ENCODE data around the gene LAD1. TPM values are rescaled to one million over a fixed set of nuclear protein-coding genes. Genes with fewer than 3 reads are reported as not detected.

LAD1 gene
- total RNA-seq, 1 experiment from 2014 or later: 1.2 TPM

- Histone ChIP-seq H3K9ac (ENCODE audit: low read length) (no peak overlapping the region), H3K9me2 (replicated peaks; ENCODE audit: insufficient read depth, low read length) (no peaks in the 10 kb centered on the region), H3K4me2 (ENCODE audit: low read depth, low read length, poor library complexity, severe bottlenecking) (no peak overlapping the region), H3K36me3 (ENCODE audit: insufficient read depth, low read length) (no peaks in the 10 kb centered on the region), H3K79me2 (ENCODE audit: low read length) (no peaks in the 10 kb centered on the region), H4K20me1 (ENCODE audit: insufficient read depth, low read depth, low read length) (no peaks in the 10 kb centered on the region), H3K4me3 (ENCODE audit: low read length) (no peak overlapping the region), H3K27ac (ENCODE audit: low read length) (no peak overlapping the region), H2AFZ (ENCODE audit: low read length) (no peak overlapping the region), H3K27me3 (ENCODE audit: low read length) (no peaks in the 10 kb centered on the region), H3K4me1 (ENCODE audit: low read length) (no peaks in the 10 kb centered on the region), H3K9me3 (ENCODE audit: low read length) (no peaks in the 10 kb centered on the region)
- no peak for DNase-seq
Measured at GRCh38 chr1:201332616-201333335, 66.3 kb downstream of the LAD1 start.

- Histone ChIP-seq H3K27ac (ENCODE audit: low read length) (no peak overlapping the region), H3K9ac (ENCODE audit: low read length) (no peak overlapping the region), H3K9me2 (replicated peaks; ENCODE audit: insufficient read depth, low read length) (no peaks in the 10 kb centered on the region), H2AFZ (ENCODE audit: low read length) (no peak overlapping the region), H3K79me2 (ENCODE audit: low read length) (no peaks in the 10 kb centered on the region), H3K4me1 (ENCODE audit: low read length) (no peaks in the 10 kb centered on the region), H3K9me3 (ENCODE audit: low read length) (no peaks in the 10 kb centered on the region), H3K27me3 (ENCODE audit: low read length) (no peaks in the 10 kb centered on the region), H3K36me3 (ENCODE audit: insufficient read depth, low read length) (no peaks in the 10 kb centered on the region), H3K4me2 (ENCODE audit: low read depth, low read length, poor library complexity, severe bottlenecking) (no peak overlapping the region), H3K4me3 (ENCODE audit: low read length) (no peak overlapping the region), H4K20me1 (ENCODE audit: insufficient read depth, low read depth, low read length) (no peaks in the 10 kb centered on the region)
- DNase-seq: no peak
Measured at GRCh38 chr1:201332021-201332420, 67.1 kb downstream of the LAD1 start.

GRCh38 chr1:201331166-201331565 lies 68.0 kb downstream of the LAD1 start:
- Histone ChIP-seq H3K27ac (ENCODE audit: low read length) (no peak overlapping the region), H3K9me2 (replicated peaks; ENCODE audit: insufficient read depth, low read length) (no peaks in the 10 kb centered on the region), H4K20me1 (ENCODE audit: insufficient read depth, low read depth, low read length) (no peaks in the 10 kb centered on the region), H3K36me3 (ENCODE audit: insufficient read depth, low read length) (no peaks in the 10 kb centered on the region), H3K79me2 (ENCODE audit: low read length) (no peaks in the 10 kb centered on the region), H3K4me3 (ENCODE audit: low read length) (no peak overlapping the region), H2AFZ (ENCODE audit: low read length) (no peak overlapping the region), H3K4me2 (ENCODE audit: low read depth, low read length, poor library complexity, severe bottlenecking) (no peak overlapping the region), H3K27me3 (ENCODE audit: low read length) (no peaks in the 10 kb centered on the region), H3K9ac (ENCODE audit: low read length) (no peak overlapping the region), H3K9me3 (ENCODE audit: low read length) (no peaks in the 10 kb centered on the region), H3K4me1 (ENCODE audit: low read length) (no peaks in the 10 kb centered on the region)
- no peak for DNase-seq

Other genes with a start within 250 kb of the LAD1 start
- 27.1 and 45.5 TPM in 2 replicates for gene TMEM9, start 244.8 kb downstream of the LAD1 start, total RNA-seq (2014; rRNA removed; shearing (Covaris generic); ENCODE audit: low replicate concordance)
- not detected in 2 replicates for gene IGFN1, start 208.5 kb downstream of the LAD1 start, total RNA-seq (2014; rRNA removed; shearing (Covaris generic); ENCODE audit: low replicate concordance)
- gene PKP1, start 115.8 kb downstream of the LAD1 start, total RNA-seq (2014; rRNA removed; shearing (Covaris generic); ENCODE audit: low replicate concordance): not detected in 2 replicates
- 0.11 and 0.37 TPM in 2 replicates for gene TNNT2, start 21.6 kb downstream of the LAD1 start, total RNA-seq (2014; rRNA removed; shearing (Covaris generic); ENCODE audit: low replicate concordance)
- 333 and 375 TPM in 2 replicates for gene TNNI1, start 22.4 kb upstream of the LAD1 start, total RNA-seq (2014; rRNA removed; shearing (Covaris generic); ENCODE audit: low replicate concordance)
- gene PHLDA3, start 69.9 kb upstream of the LAD1 start, total RNA-seq (2014; rRNA removed; shearing (Covaris generic); ENCODE audit: low replicate concordance): not detected in 2 replicates
- gene CSRP1, start 107.8 kb upstream of the LAD1 start, total RNA-seq (2014; rRNA removed; shearing (Covaris generic); ENCODE audit: low replicate concordance): 39.8 and 51.8 TPM in 2 replicates
- gene NAV1, start 139.8 kb upstream of the LAD1 start, total RNA-seq (2014; rRNA removed; shearing (Covaris generic); ENCODE audit: low replicate concordance): 0.83 and 2.9 TPM in 2 replicates